ENCODE results near the gene MAFF.

DNA sequence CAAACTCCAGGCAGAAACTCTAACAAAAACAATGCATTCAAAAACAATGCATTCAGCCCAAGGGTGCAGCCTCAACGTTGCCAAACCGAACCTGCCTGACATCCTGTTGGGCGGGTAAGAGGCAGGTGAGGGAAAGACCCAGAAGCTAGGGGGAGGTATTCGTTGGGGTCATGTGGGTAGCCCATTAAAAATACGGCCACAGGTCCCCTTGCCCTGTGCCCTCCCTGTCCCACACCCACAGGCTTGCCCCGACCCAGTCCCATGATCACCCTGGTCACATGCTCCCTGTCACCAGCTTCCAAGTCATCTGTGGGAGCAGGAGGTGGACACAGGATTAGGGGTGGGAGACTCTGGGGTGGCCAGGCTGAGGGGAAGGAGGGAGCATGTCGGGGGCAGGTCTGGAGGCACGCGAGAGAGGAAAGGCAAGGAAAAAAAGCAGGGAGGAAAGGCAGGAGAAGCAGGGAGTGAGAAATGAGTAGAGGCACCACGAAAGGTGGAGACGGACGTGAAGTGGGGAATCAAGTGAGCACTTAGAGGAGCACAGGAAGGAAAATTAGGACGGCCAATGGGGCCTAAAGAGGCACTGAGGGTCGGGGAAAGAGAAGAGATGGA lies 20.8 kb upstream of the MAFF start:
- TF ChIP-seq POLR2A (IDR thresholded peaks at IDR 0.05; ENCODE audit: low read length) (no peak), GATA1 (IDR thresholded peaks at IDR 0.05; ENCODE audit: low read depth, low read length) (no peak)
